ENCODE results near the gene MBNL2. TPM values are rescaled to one million over a fixed set of nuclear protein-coding genes. Genes with fewer than 3 reads are reported as not detected.

Gene MBNL2
- total and polyA plus RNA-seq, 2 of the 4 experiments (the other 2 are of a cell fraction) = 26.9 to 103 TPM

GRCh38 chr13:97346561-97347254 is 124.6 kb downstream of the MBNL2 start:
- TF ChIP-seq CHD1 (IDR thresholded peaks at IDR 0.05; ENCODE audit: low read depth, low read length) (no peak), SMC3 (IDR thresholded peaks at IDR 0.05; ENCODE audit: low read depth, low read length) (no peak), BHLHE40 (IDR thresholded peaks at IDR 0.05; ENCODE audit: low read depth, low read length) (no peak), CEBPB (IDR thresholded peaks at IDR 0.05; ENCODE audit: low read depth, low read length) (no peak), POLR2A (IDR thresholded peaks at IDR 0.05; ENCODE audit: low read depth, low read length) (no peak), RFX5 (IDR thresholded peaks at IDR 0.05; ENCODE audit: low read depth, low read length) (no peak), MXI1 (IDR thresholded peaks at IDR 0.05; ENCODE audit: borderline replicate concordance, low read depth, low read length) (no peak), CTCF (conservative IDR thresholded peaks at IDR 0.05; ENCODE audit: low read depth, low read length) (no peak), USF2 (IDR thresholded peaks at IDR 0.05; ENCODE audit: low read depth, low read length) (no peak)
- Histone ChIP-seq H2BK20ac (ENCODE audit: low read depth, low read length) (no peak overlapping the region), H3K9me1 (ENCODE audit: insufficient read depth, low read length) (peaks cover 3% of the 10 kb centered on the region; the same call in 1 of the 2 replicates), H3K4ac (ENCODE audit: low read depth, low read length) (no peak overlapping the region), H3K23ac (ENCODE audit: low read depth, low read length) (no peak overlapping the region), H3K9me3 (ENCODE audit: control insufficient read depth, insufficient read depth, low read length) (peaks cover 2% of the 10 kb centered on the region; the same call in 1 of the 2 replicates), H3K4me3 (ENCODE audit: insufficient read depth, low read depth, low read length) (no peak overlapping the region), H3K9ac (ENCODE audit: low read depth, low read length) (no peak overlapping the region), H4K91ac (ENCODE audit: insufficient read depth, low read depth, low read length) (no peak overlapping the region), H4K5ac (ENCODE audit: low read depth, low read length) (no peak overlapping the region), H4K20me1 (ENCODE audit: insufficient read depth, low read length) (no peaks in the 10 kb centered on the region), H2BK15ac (ENCODE audit: low read depth, low read length) (no peak overlapping the region), H3K27ac (ENCODE audit: insufficient read depth, low read length) (no peak overlapping the region), H3K79me1 (ENCODE audit: low read depth in 1 of 2, low read length in 2 of 2) (peaks cover 29 to 31% of the 10 kb centered on the region in 2 experiments), H3K36me3 (ENCODE audit: control insufficient read depth, insufficient read depth, low read length) (peaks cover 41% of the 10 kb centered on the region), H4K8ac (ENCODE audit: low read depth in 2 of 2, low read length in 2 of 2) (no peak overlapping the region), H3K4me1 (ENCODE audit: control insufficient read depth, insufficient read depth, low read length) (peaks cover 2% of the 10 kb centered on the region; the same call in 1 of the 2 replicates), H2AK5ac (ENCODE audit: low read depth, low read length) (no peak overlapping the region), H3K14ac (replicated peaks; ENCODE audit: low read depth, low read length) (no peak overlapping the region), H2AFZ (replicated peaks; ENCODE audit: low read length, poor library complexity) (no peak overlapping the region), H3K56ac (ENCODE audit: extremely low read depth, insufficient read depth, low read length) (no peak overlapping the region), H3K27me3 (ENCODE audit: control insufficient read depth, insufficient read depth, low read length) (no peaks in the 10 kb centered on the region), H2AK9ac (replicated peaks; ENCODE audit: low read depth, low read length, poor library complexity) (no peak overlapping the region), H3K4me2 (ENCODE audit: low read depth, low read length) (no peak overlapping the region), H3K18ac (ENCODE audit: low read depth, low read length) (no peak overlapping the region), H2BK120ac (ENCODE audit: low read depth, low read length) (no peak overlapping the region), H2BK5ac (ENCODE audit: low read depth, low read length, poor library complexity, severe bottlenecking) (no peak overlapping the region)
- no peak for DNase-seq
- 94% methylated on average over 3 of the region's 39 CpGs; no CpG with 5 or more reads in 1 of the 2 experiments for WGBS, 2 experiments (ENCODE audit: extremely low coverage in 2 of 2, insufficient read length in 1 of 2)
- ChIA-PET CTCF (no interaction called here), POLR2A (ENCODE audit: unreplicated experiment) (no interaction called here)
- no TSS peak for BruUV-seq (replicated peaks)
- in situ Hi-C loops (cut with MboI; ENCODE audit: low sequenced_read_pairs) = loop anchor here (10.0 kb wide), 1 partner anchor 112 kb away; no protein-coding TSS in a partner anchor
- no peak for ATAC-seq (ENCODE audit: low read depth)
- dilution Hi-C loops (cut with HindIII; ENCODE audit: low sequenced_read_pairs, unreplicated experiment) = no loop called here
- intact Hi-C loops (cut with micrococcal nuclease) = no loop called here

Data from IMR-90 (cell line).